C4-2B (cell line): Measurements from ENCODE around the gene VSIR.

ENCODE experiments used
- ZFX ChIP-seq: fragments of 450-650 bp; IDR thresholded peaks from 2 replicates; pipeline ENCODE4 v1.6.1; 2017
- TF ChIP-seq, protein P1 (sequence below): fragments of 450-650 bp; conservative IDR thresholded peaks from 2 replicates; pipeline ENCODE4 v1.5.1; 2017; ENCODE audit warnings: mild to moderate bottlenecking

DNA sequence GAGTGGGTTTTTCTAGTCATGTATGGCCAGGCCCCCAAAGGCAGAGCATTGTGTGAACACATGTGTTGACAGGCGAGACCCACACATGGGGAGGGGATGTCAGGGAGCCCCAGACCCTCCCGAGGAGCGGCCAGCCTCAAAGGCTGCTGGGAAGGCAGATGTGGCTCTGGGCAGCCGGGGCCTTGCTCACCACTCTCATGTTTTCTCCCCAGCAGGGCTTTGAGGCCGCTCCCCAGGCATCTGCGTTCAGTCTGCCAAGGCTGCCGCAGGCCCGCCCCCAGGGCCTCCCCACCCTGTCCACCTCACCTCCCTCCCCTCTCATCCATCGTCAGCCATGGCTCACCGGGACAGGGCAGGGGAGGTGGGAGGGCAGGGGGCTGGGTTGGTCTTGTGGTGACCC lies 16.6 kb upstream of the VSIR start:
- TF ChIP-seq, protein P1, sequence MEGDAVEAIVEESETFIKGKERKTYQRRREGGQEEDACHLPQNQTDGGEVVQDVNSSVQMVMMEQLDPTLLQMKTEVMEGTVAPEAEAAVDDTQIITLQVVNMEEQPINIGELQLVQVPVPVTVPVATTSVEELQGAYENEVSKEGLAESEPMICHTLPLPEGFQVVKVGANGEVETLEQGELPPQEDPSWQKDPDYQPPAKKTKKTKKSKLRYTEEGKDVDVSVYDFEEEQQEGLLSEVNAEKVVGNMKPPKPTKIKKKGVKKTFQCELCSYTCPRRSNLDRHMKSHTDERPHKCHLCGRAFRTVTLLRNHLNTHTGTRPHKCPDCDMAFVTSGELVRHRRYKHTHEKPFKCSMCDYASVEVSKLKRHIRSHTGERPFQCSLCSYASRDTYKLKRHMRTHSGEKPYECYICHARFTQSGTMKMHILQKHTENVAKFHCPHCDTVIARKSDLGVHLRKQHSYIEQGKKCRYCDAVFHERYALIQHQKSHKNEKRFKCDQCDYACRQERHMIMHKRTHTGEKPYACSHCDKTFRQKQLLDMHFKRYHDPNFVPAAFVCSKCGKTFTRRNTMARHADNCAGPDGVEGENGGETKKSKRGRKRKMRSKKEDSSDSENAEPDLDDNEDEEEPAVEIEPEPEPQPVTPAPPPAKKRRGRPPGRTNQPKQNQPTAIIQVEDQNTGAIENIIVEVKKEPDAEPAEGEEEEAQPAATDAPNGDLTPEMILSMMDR = no peak
- no peak for TF ChIP-seq ZFX
